ENCODE measurements around the gene TTC14.

DNA sequence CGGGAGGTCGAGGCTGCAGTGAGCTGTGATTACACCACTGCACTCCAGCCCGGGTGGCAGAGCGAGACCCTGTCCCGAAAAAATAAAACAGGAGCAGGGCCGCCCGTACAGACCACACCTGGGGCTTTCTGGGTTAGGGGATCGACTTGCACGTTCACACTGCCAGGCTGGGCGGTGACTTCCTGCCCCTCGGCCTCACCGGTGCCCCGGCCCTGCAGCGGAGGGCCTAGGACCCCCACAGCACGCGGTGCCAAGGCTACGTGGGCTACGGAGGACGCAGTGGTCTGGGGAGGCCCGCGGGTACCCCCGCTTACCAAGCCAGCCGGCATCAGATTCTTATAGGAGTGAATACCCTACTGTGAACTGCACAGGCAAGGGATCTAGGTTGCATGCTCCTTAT lies 11.6 kb upstream of the TTC14 start:
- TF ChIP-seq CTCF (IDR thresholded peaks at IDR 0.05) = no peak
- TF ChIP-seq POLR2A (IDR thresholded peaks at IDR 0.05; ENCODE audit: low read length) = no peak
- TF ChIP-seq NPAS2 (CRISPR knock-in tag; IDR thresholded peaks at IDR 0.05; ENCODE audit: borderline replicate concordance) = no peak
- TF ChIP-seq NR3C1 (IDR thresholded peaks at IDR 0.05) = no peak
- no peak for TF ChIP-seq HDAC2 (IDR thresholded peaks at IDR 0.05)
- TF ChIP-seq EP300 (IDR thresholded peaks at IDR 0.05) = no peak
- no peak for TF ChIP-seq CBX8 (IDR thresholded peaks at IDR 0.05)
- no peak for TF ChIP-seq RAD21 (conservative IDR thresholded peaks at IDR 0.05 in 1 of 2, IDR thresholded peaks at IDR 0.05 in 1 of 2)
- TF ChIP-seq JUNB (IDR thresholded peaks at IDR 0.05) = no peak
